ENCODE results near the gene FAM171A2.
A peak's percentile ranks its signal among the peaks of the same experiment; 100 is the strongest.

The FAM171A2 gene

GRCh38 chr17:44359458-44360143 lies 4.1 kb downstream of the FAM171A2 start:
- no peaks in the 10 kb centered on the region; the same call in 1 of the 2 replicates for H3K27me3 ChIP-seq (ENCODE audit: control insufficient read depth, insufficient read depth, low read length)
- no peak overlapping the region for H3K4me3 ChIP-seq (ENCODE audit: low read depth, low read length)
- H3K36me3 ChIP-seq (ENCODE audit: control insufficient read depth, insufficient read depth, low read length), result 0 out of 2 replicates have a peak, but pooled peaks cover 6% of the 10 kb centered on the region
- no peak overlapping the region for H3K9ac ChIP-seq (ENCODE audit: low read length)
- H3K4me1 ChIP-seq (ENCODE audit: control insufficient read depth, insufficient read depth, low read length), result peaks cover 23% of the 10 kb centered on the region
- no peaks in the 10 kb centered on the region for H3K9me3 ChIP-seq (ENCODE audit: control insufficient read depth, insufficient read depth, low read depth, low read length)
- H3K27ac ChIP-seq (ENCODE audit: low read depth, low read length), result no peak overlapping the region

- Histone ChIP-seq H3K4me3 (ENCODE audit: low read depth, low read length) (no peak overlapping the region), H3K9me3 (ENCODE audit: control insufficient read depth, insufficient read depth, low read depth, low read length) (no peaks in the 10 kb centered on the region), H3K4me1 (ENCODE audit: control insufficient read depth, insufficient read depth, low read length) (peaks cover 23% of the 10 kb centered on the region), H3K36me3 (ENCODE audit: control insufficient read depth, insufficient read depth, low read length) (0 out of 2 replicates have a peak, but pooled peaks cover 6% of the 10 kb centered on the region), H3K27me3 (ENCODE audit: control insufficient read depth, insufficient read depth, low read length) (no peaks in the 10 kb centered on the region), H3K27ac (ENCODE audit: low read depth, low read length) (no peak overlapping the region), H3K9ac (ENCODE audit: low read length) (no peak overlapping the region)
Measured at GRCh38 chr17:44359006-44359405, 4.6 kb downstream of the FAM171A2 start.

GRCh38 chr17:44358066-44358465 lies 5.6 kb downstream of the FAM171A2 start:
- H3K36me3 ChIP-seq (ENCODE audit: control insufficient read depth, insufficient read depth, low read length), result 0 out of 2 replicates have a peak, but pooled peaks cover 6% of the 10 kb centered on the region
- H3K27ac ChIP-seq (ENCODE audit: low read depth, low read length), result no peak overlapping the region
- H3K9me3 ChIP-seq (ENCODE audit: control insufficient read depth, insufficient read depth, low read depth, low read length), result no peaks in the 10 kb centered on the region
- no peak overlapping the region for H3K4me3 ChIP-seq (ENCODE audit: low read depth, low read length)
- H3K27me3 ChIP-seq (ENCODE audit: control insufficient read depth, insufficient read depth, low read length), result no peaks in the 10 kb centered on the region
- H3K4me1 ChIP-seq (ENCODE audit: control insufficient read depth, insufficient read depth, low read length), result peaks cover 23% of the 10 kb centered on the region
- no peak overlapping the region for H3K9ac ChIP-seq (ENCODE audit: low read length)

- Histone ChIP-seq H3K4me1 (ENCODE audit: control insufficient read depth, insufficient read depth, low read length) (peaks cover 11% of the 10 kb centered on the region), H3K9ac (ENCODE audit: low read length) (no peak overlapping the region), H3K27ac (ENCODE audit: low read depth, low read length) (no peak overlapping the region), H3K4me3 (ENCODE audit: low read depth, low read length) (no peak overlapping the region), H3K27me3 (ENCODE audit: control insufficient read depth, insufficient read depth, low read length) (no peaks in the 10 kb centered on the region), H3K9me3 (ENCODE audit: control insufficient read depth, insufficient read depth, low read depth, low read length) (no peaks in the 10 kb centered on the region), H3K36me3 (ENCODE audit: control insufficient read depth, insufficient read depth, low read length) (peaks cover 21% of the 10 kb centered on the region)
Measured at GRCh38 chr17:44356241-44356640, 7.4 kb downstream of the FAM171A2 start.

DNA sequence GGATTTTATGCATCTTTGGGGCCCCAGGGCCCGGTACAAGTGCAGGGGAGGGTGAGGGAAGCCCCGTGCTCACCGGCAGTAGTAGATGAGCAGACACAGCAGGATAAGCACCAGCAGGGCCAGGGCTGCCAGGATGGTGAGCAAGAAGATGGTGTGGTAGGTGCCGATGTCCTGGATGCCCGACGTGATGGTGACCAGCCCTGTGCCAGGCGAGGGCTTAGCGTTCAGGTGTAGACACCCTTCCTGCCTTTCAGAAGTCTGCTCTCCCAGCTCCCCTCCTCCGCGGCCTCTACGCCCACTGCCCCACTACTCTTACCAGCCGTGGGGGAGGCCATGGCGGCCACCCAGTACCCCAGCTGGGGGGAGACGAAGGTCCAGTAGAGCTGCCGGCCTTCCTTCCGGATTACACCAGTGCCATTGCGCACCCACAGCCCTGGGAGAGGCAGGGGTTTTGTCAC lies 8.0 kb downstream of the FAM171A2 start:
- H3K9me3 ChIP-seq (ENCODE audit: control insufficient read depth, insufficient read depth, low read depth, low read length), result no peaks in the 10 kb centered on the region
- H3K36me3 ChIP-seq (ENCODE audit: control insufficient read depth, insufficient read depth, low read length), result peaks cover 25% of the 10 kb centered on the region
- H3K9ac ChIP-seq (ENCODE audit: low read length), result no peak overlapping the region
- no peak overlapping the region for H3K4me3 ChIP-seq (ENCODE audit: low read depth, low read length)
- H3K27me3 ChIP-seq (ENCODE audit: control insufficient read depth, insufficient read depth, low read length), result no peaks in the 10 kb centered on the region
- peaks cover 5% of the 10 kb centered on the region; the same call in 1 of the 2 replicates for H3K4me1 ChIP-seq (ENCODE audit: control insufficient read depth, insufficient read depth, low read length)
- no peak overlapping the region for H3K27ac ChIP-seq (ENCODE audit: low read depth, low read length)

DNA sequence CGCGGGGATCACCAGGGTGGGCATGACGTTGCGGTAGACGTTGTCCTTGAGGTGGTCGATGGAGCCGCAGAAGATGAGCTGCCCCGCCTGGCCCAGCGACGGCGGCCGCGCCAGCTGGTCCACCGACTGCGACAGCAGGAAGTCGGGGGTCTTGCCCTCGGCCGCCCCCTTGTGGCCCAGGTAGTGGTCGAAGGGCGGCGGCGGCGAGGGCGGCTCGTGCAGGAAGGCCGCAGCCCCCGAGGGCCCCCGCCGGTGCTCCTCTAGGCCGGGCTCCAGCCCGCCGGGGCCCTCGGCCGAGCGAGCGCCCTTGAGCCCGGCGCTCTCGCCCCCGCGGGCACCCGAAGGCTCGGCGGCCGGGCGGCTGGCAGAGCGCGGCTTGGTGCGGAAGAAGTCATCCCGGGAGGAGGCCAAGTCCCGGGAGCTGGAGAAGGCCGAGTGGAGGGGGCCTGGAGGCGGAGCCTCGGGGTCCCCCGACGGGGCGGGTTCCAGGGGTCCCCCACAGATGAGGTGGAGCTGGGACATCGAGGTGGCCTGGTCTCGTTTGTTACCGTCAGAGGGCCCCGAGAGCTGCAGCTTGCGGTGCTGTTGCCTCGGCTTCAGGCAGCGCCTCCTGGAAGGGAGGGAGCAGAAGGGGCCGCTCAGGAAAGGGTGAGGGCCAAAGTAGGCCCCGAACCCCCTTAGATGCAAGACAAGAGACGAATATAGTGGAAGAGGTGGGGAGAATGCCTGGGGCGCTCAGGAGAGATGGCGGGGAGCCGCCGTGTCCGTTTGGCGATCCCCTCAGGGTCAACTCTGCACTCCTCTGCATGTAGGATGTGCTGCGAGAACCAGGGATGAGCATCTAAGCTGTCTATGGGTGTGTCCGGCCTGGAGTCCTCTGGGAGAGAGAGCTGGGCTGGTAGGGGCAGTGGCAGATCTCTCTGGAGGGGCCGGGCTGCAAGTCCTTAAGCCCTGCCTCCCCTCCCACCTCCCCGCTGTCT lies 8.8 kb downstream of the FAM171A2 start:
- H3K9me3 ChIP-seq (ENCODE audit: control insufficient read depth, insufficient read depth, low read depth, low read length), result no peaks in the 10 kb centered on the region
- peak overlapping the region; percentile 58 for H3K4me3 ChIP-seq (ENCODE audit: low read depth, low read length)
- no peak overlapping the region for H3K9ac ChIP-seq (ENCODE audit: low read length)
- no peaks in the 10 kb centered on the region for H3K27me3 ChIP-seq (ENCODE audit: control insufficient read depth, insufficient read depth, low read length)
- H3K27ac ChIP-seq (ENCODE audit: low read depth, low read length), result no peak overlapping the region
- H3K36me3 ChIP-seq (ENCODE audit: control insufficient read depth, insufficient read depth, low read length), result peaks cover 25% of the 10 kb centered on the region
- H3K4me1 ChIP-seq (ENCODE audit: control insufficient read depth, insufficient read depth, low read length), result 0 out of 2 replicates have a peak, but pooled peaks cover 3% of the 10 kb centered on the region

- Histone ChIP-seq H3K27ac (ENCODE audit: low read depth, low read length) (no peak overlapping the region), H3K4me1 (ENCODE audit: control insufficient read depth, insufficient read depth, low read length) (0 out of 2 replicates have a peak, but pooled peaks cover 3% of the 10 kb centered on the region), H3K36me3 (ENCODE audit: control insufficient read depth, insufficient read depth, low read length) (peaks cover 22% of the 10 kb centered on the region), H3K9me3 (ENCODE audit: control insufficient read depth, insufficient read depth, low read depth, low read length) (no peaks in the 10 kb centered on the region), H3K27me3 (ENCODE audit: control insufficient read depth, insufficient read depth, low read length) (no peaks in the 10 kb centered on the region), H3K9ac (ENCODE audit: low read length) (peak overlapping the region; percentile 52), H3K4me3 (ENCODE audit: low read depth, low read length) (peak overlapping the region; percentile 61)
Measured at GRCh38 chr17:44353672-44354331, 9.9 kb downstream of the FAM171A2 start.

- Histone ChIP-seq H3K9ac (ENCODE audit: low read length) (no peak overlapping the region), H3K4me1 (ENCODE audit: control insufficient read depth, insufficient read depth, low read length) (0 out of 2 replicates have a peak, but pooled peaks cover 3% of the 10 kb centered on the region), H3K27ac (ENCODE audit: low read depth, low read length) (no peak overlapping the region), H3K27me3 (ENCODE audit: control insufficient read depth, insufficient read depth, low read length) (no peaks in the 10 kb centered on the region), H3K36me3 (ENCODE audit: control insufficient read depth, insufficient read depth, low read length) (peaks cover 19% of the 10 kb centered on the region), H3K9me3 (ENCODE audit: control insufficient read depth, insufficient read depth, low read depth, low read length) (no peaks in the 10 kb centered on the region), H3K4me3 (ENCODE audit: low read depth, low read length) (peak overlapping the region; percentile 61)
Measured at GRCh38 chr17:44352828-44353671, 10.6 kb downstream of the FAM171A2 start.

DNA sequence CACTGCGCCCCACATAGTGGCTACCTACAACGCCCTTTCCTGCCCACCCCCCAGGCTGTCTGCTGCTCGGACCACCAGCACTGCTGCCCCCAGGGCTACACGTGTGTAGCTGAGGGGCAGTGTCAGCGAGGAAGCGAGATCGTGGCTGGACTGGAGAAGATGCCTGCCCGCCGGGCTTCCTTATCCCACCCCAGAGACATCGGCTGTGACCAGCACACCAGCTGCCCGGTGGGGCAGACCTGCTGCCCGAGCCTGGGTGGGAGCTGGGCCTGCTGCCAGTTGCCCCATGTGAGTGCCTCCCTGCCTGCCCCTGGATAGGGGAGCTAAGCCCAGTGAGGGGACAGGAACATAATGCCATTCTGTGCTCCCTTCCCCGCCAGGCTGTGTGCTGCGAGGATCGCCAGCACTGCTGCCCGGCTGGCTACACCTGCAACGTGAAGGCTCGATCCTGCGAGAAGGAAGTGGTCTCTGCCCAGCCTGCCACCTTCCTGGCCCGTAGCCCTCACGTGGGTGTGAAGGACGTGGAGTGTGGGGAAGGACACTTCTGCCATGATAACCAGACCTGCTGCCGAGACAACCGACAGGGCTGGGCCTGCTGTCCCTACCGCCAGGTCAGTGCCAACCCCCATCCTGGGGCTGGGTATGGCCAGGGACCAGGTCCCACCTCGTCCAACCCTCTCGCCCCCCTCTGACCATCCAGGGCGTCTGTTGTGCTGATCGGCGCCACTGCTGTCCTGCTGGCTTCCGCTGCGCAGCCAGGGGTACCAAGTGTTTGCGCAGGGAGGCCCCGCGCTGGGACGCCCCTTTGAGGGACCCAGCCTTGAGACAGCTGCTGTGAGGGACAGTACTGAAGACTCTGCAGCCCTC lies 11.5 kb downstream of the FAM171A2 start:
- Histone ChIP-seq H3K36me3 (ENCODE audit: control insufficient read depth, insufficient read depth, low read length) (peaks cover 19% of the 10 kb centered on the region), H3K9me3 (ENCODE audit: control insufficient read depth, insufficient read depth, low read depth, low read length) (no peaks in the 10 kb centered on the region), H3K27ac (ENCODE audit: low read depth, low read length) (no peak overlapping the region), H3K9ac (ENCODE audit: low read length) (no peak overlapping the region), H3K4me1 (ENCODE audit: control insufficient read depth, insufficient read depth, low read length) (0 out of 2 replicates have a peak, but pooled peaks cover 3% of the 10 kb centered on the region), H3K4me3 (ENCODE audit: low read depth, low read length) (no peak overlapping the region), H3K27me3 (ENCODE audit: control insufficient read depth, insufficient read depth, low read length) (no peaks in the 10 kb centered on the region)
